Measurements from ENCODE around the gene ZNF205. TPM values are rescaled to one million over a fixed set of nuclear protein-coding genes. Genes with fewer than 3 reads are reported as not detected.

ZNF205 gene
- total and polyA plus RNA-seq, 2 experiments from 2014 or later, result 13.2 to 37.3 TPM

- no peak for DNase-seq (ENCODE audit: low read depth in 1 of 2, low spot score in 1 of 2)
- H3K4me3 ChIP-seq, result no peak overlapping the region
- no peaks in the 10 kb centered on the region for H3K36me3 ChIP-seq
- H3K27ac ChIP-seq, result no peak overlapping the region
- H3K9me3 ChIP-seq (ENCODE audit: low read depth), result no peaks in the 10 kb centered on the region
- no peak for TF ChIP-seq CTCF (IDR thresholded peaks at IDR 0.05; ENCODE audit: low read depth, low read length)
- H3K4me1 ChIP-seq (ENCODE audit: low read depth), result no peaks in the 10 kb centered on the region
- H3K27me3 ChIP-seq, result peaks cover 28% of the 10 kb centered on the region
These were observed 43.6 kb downstream of the ZNF205 start for GRCh38 chr16:3155972-3156371.

- no peak for TF ChIP-seq CTCF (IDR thresholded peaks at IDR 0.05; ENCODE audit: low read depth, low read length)
- peak in 1 of 2 donors; percentile 93 for DNase-seq (ENCODE audit: low read depth in 1 of 2, low spot score in 1 of 2)
- Histone ChIP-seq H3K4me1 (ENCODE audit: low read depth) (no peaks in the 10 kb centered on the region), H3K9me3 (ENCODE audit: low read depth) (no peaks in the 10 kb centered on the region), H3K36me3 (no peaks in the 10 kb centered on the region), H3K4me3 (peak overlapping the region; percentile 45), H3K27me3 (peaks cover 28% of the 10 kb centered on the region), H3K27ac (no peak overlapping the region)
These were observed 45.0 kb downstream of the ZNF205 start for GRCh38 chr16:3157229-3158025.

GRCh38 chr16:3158026-3158509, 45.7 kb downstream of the ZNF205 start:
- peaks cover 28% of the 10 kb centered on the region for H3K27me3 ChIP-seq
- H3K4me1 ChIP-seq (ENCODE audit: low read depth), result no peaks in the 10 kb centered on the region
- no peaks in the 10 kb centered on the region for H3K9me3 ChIP-seq (ENCODE audit: low read depth)
- H3K27ac ChIP-seq, result no peak overlapping the region
- DNase-seq (ENCODE audit: low read depth in 1 of 2, low spot score in 1 of 2), result peak; percentile 24 to 25
- H3K36me3 ChIP-seq, result no peaks in the 10 kb centered on the region
- TF ChIP-seq CTCF (IDR thresholded peaks at IDR 0.05; ENCODE audit: low read depth, low read length), result no peak
- H3K4me3 ChIP-seq, result peak overlapping the region; percentile 45

- H3K4me1 ChIP-seq (ENCODE audit: low read depth), result no peaks in the 10 kb centered on the region
- H3K36me3 ChIP-seq, result no peaks in the 10 kb centered on the region
- H3K4me3 ChIP-seq, result peak overlapping the region; percentile 45
- H3K27me3 ChIP-seq, result peaks cover 28% of the 10 kb centered on the region
- no peak for TF ChIP-seq CTCF (IDR thresholded peaks at IDR 0.05; ENCODE audit: low read depth, low read length)
- peak; percentile 54 to 86 for DNase-seq (ENCODE audit: low read depth in 1 of 2, low spot score in 1 of 2)
- H3K9me3 ChIP-seq (ENCODE audit: low read depth), result no peaks in the 10 kb centered on the region
- H3K27ac ChIP-seq, result no peak overlapping the region
These were observed 46.3 kb downstream of the ZNF205 start for GRCh38 chr16:3158510-3159314.

- Histone ChIP-seq H3K4me3 (no peak overlapping the region), H3K4me1 (ENCODE audit: low read depth) (no peaks in the 10 kb centered on the region), H3K36me3 (no peaks in the 10 kb centered on the region), H3K27ac (no peak overlapping the region), H3K9me3 (ENCODE audit: low read depth) (no peaks in the 10 kb centered on the region), H3K27me3 (peaks cover 27% of the 10 kb centered on the region)
- DNase-seq (ENCODE audit: low read depth in 1 of 2, low spot score in 1 of 2), result no peak
- TF ChIP-seq CTCF (IDR thresholded peaks at IDR 0.05; ENCODE audit: low read depth, low read length), result no peak
These were observed 49.0 kb downstream of the ZNF205 start for GRCh38 chr16:3161235-3162018.
